GM19438 (cell line): ENCODE measurements around the gene PUM1.
"Not testable (repeated sequence)": the region's sequence is repeated elsewhere in the genome, so short reads cannot be mapped to it uniquely, and the experiment has no call there.

Experiments
- ATAC-seq: cut with Tn5 transposase; IDR thresholded peaks from one replicate; pipeline ENCODE4 v1.9.1; 2021; ENCODE audit warnings: low read depth; ENCODE audit not compliant: unreplicated experiment

PUM1 gene

DNA sequence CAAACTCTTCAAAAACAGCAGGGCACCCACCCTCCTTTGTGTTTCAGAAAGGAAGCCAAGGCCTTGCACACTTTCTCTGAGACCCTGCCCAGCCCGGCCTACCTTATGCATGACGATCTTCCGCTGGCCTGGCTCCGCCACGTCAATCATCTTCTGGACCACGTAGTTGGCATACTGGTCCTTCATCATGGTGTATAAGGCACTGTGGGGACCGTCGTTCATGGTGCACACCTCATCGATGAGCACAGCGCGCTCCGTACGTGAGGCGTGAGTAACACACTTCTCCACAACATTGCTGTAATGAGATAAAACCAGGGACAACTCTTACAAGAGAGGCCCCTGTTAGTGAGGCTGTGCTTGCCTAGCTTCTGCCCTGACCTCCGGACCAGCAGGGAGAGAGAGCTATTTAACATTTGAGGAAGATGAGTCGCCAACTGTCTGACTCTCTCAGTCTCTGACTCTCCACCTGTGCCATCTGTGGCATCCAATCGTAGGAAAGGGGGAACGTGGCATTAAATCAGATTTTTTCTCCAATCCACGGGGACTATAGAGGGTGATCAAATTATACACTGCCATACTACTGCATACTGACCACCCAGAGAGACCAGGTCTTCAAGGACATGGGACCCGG, 128.9 kb downstream of the PUM1 start:
- ATAC-seq: no peak

DNA sequence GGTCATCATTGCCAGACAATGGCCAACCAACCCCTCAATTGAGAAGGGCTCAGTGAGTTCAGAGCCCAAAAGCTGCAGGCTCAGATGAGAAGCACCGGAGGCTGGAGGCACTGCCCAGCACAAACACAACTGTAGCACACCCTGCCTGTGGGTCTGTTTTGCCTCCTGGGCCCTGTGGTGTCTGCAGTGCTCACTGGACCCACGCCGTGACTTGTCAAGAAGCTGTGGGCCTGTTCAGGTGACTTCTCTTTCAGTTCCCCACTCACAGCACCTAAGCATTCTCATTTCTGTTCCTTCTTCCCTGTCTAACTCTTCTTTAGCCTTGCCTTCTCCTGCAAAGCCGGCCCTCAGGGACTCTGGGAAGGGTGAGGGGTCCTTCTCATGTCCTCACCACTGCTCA, 129.8 kb downstream of the PUM1 start:
- ATAC-seq: not testable (repeated sequence)

DNA sequence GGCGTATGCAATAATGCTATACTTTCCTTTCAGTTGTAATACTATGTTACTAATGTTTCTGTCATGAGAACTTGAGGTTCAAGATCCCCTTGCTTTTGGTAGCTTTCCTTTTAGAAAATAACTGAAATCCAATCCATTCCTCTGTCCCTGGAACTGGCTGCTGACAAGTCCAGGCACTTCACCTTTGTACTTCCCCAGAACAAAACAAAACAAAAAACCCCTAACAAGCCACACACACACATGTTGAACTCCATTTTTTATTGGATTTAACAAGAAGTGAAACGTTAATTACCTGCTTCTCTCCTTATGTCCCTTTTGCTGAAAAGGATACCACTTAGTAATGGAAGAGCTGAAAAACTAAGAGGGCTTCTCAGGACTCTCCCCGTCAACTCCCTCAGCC, 130.9 kb downstream of the PUM1 start:
- no peak for ATAC-seq

DNA sequence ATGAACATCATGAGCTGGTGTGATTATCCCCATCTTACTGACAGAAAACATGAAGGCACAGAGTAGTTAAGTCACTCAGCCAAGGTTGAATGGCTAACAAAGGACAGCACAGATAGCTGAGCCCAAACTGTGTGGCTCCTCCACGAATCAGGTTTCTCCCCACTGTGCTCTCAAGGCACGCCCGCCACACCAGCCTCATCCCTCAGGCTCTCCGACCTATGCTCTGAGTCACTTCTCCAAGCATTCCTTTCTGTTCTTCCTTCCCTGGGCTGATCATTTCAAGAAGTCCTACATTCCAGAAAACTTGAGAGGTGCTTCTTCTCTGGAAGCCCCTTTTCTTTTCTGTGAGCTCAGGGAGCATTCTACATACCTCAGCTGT, 131.7 kb downstream of the PUM1 start:
- no peak for ATAC-seq

GRCh38 chr1:30930631-30931173, 134.8 kb downstream of the PUM1 start:
- no peak for ATAC-seq

- ATAC-seq: no peak
Observed at GRCh38 chr1:30929944-30930525, 135.5 kb downstream of the PUM1 start.

DNA sequence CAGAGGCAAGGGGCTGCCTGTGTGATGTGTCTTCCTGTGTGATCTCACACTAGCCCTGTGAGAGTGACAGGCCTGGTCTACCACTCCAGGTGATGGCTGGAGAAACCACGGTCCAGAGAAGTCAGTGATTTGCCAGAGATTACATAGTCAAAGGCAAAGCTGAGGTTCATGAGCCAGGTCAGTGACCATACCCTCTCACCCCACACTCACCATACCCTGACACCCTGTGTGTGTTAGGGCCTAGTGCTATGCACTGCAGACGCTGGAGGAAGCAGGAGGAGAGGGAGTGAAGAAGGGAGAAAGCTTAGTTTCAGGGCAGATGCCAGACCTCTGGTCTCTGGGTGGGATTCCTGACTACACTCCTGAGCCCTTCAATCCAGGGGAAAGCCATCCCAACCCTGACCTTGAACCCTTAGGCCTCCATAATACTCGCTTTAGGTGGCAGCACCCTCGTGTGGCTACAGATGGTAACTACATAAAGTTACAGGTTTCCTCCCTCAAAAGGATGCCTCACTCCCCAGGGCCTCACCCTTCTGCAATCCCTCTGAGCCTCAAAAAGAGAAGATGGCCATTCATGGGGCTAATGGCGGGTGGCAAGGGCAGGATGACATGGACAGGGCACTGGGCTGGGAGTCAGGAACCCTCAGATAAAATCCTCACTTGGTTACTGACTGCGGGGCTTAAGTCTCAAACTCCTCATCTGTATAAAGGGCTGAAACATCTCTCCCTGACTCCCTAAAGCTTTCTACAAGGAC, 136.2 kb downstream of the PUM1 start:
- no peak for ATAC-seq

DNA sequence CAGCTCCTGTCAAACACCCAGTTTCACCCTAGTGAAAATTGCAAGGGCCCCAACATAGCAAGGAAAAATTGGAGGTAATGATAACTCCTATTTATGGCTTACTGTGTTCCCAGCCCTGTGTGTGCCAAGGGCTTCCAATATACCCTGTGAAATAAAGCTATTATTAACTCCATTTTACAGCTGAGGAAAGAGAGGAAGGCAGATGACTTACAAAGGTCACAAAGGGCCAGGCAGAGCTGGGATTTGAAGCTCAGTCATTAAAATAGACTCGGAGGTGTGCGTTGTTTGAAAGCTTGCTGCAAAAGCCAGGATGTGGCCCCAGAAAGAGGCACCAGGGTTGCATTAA, 136.8 kb downstream of the PUM1 start:
- no peak for ATAC-seq

- no peak for ATAC-seq
Observed at GRCh38 chr1:30928171-30928570, 137.3 kb downstream of the PUM1 start.

DNA sequence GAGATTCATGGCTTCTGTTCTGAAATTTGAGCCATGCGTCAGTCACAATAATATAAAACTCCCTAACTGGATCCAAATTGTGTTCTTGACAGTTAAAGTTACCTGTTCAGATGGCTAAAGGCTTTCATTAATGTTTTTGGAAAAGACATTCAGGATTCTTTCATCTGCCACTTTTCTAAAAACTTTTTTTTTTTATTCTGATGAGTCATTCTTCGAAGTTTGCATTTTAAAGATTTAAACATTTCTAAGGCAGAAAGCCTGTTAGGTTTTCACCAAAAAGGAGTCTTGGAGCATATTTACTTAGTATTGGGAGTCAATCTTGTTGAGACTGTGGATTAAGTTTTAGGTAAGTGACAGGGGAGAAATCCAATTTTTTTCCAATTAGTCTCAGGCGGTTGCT, 138.1 kb downstream of the PUM1 start:
- no peak for ATAC-seq

GRCh38 chr1:30923597-30923996, 141.9 kb downstream of the PUM1 start:
- no peak for ATAC-seq

GRCh38 chr1:30920827-30921226, 144.7 kb downstream of the PUM1 start:
- ATAC-seq: no peak

DNA sequence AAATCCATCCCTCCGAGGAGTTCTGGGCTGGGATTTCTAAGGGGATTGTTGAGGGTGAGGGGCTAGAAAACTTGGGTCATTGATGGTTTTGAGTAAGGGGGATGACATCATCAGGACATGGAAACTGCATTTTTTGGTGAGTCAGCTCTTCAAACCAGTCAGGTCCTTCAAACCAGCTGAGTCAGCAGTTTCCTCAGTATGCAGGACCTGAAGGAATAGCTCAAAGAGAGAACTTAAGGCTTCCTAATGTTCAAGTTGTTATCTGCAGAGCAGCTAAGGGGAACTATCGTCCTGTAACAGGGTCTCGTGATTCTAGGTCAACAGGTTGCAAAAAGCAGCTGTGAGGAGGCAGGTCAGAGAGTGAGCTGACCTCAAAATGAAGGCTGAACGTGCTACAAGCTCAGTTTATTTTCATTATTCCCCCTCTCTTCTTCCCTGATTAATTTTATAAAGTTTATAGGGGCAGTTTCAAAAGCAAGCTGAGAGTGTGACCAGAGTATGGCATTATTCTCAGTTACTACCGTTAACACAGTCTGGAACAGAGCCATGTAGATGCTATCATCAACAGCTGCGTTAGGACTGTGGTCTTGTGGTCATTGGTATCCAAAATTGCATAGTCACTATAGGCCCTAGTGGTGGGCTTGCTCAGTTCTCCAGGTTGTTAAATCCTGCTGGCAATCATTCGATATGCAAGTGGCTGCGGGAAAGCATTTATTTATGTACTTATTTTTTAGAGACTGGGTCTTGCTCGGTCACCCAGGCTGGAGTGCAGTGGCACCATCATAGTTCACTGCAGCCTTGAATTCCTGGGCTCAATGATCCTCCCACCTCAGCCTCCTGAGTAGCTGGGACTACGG, 146.3 kb downstream of the PUM1 start:
- no peak for ATAC-seq

DNA sequence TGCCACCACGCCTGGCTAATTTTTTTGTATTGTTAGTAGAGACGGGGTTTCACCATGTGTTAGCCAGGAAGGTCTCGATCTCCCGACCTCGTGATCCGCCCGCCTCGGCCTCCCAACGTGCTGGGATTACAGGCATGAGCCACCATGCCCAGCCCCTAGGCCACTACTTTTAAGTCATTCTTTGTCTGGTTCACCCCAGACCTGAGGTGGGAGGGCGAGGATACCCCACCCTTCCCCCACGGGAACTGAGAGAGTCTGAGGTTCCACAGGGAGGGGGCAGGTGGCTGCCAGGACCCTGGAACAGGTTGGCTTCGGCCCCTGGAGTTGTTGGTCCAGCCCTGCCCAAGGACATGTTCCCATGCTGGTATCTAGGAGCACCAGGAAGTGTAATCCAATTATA, 149.2 kb downstream of the PUM1 start:
- ATAC-seq: no peak

DNA sequence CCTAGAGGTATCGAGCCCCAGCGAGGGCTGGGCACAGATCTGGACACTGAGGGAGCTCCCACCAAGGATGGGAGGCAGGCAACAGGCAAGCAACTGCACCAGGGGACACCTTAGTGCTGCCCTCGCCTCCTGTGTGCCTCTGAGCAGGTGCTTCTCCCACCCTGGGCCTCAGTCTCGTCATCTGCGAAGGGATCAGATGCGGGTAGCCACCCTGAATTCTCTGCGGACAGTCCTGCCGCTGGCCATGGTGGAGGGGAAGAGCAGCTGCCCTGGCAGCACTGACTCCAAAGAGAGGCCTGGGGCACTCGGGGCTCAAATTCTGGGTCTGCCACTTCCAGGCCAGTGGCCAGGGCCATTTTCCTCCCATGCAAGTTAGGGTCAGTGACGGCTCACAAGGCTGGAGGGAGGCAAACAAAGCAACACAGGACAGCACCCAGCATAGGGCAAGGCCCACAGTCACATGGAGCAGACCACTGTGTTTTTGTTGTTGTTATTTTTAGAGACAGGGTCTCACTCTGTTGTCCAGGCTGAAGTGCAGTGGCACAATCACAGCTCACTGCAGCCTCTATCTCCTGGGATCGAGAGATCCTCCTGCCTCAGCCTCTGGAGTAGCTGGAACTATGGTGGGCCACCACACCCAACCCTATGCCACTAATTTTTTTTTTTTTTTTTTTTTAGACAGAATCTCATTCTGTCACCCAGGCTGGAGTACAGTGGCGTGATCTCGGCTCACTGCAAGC, 149.9 kb downstream of the PUM1 start:
- ATAC-seq: no peak

- no peak for ATAC-seq
Observed at GRCh38 chr1:30914931-30915330, 150.6 kb downstream of the PUM1 start.

DNA sequence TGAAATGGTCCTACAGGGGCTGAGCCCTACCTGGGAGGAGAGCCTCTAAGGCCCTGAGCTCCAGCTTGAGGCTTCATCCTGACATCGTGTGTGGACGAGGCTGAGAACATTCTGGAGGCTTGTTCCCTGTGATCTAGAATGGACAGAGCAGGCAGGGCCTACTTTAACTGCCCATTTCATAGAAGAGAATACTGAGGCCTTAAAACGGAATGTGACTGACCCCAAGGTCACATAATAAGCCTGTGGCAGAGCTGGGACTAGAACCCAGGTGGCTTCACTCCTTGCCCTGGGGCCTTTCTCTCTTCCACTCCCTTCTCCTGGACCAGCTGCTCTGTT, 151.0 kb downstream of the PUM1 start:
- ATAC-seq: no peak

- ATAC-seq: no peak
Observed at GRCh38 chr1:30912913-30913652, 152.4 kb downstream of the PUM1 start.

DNA sequence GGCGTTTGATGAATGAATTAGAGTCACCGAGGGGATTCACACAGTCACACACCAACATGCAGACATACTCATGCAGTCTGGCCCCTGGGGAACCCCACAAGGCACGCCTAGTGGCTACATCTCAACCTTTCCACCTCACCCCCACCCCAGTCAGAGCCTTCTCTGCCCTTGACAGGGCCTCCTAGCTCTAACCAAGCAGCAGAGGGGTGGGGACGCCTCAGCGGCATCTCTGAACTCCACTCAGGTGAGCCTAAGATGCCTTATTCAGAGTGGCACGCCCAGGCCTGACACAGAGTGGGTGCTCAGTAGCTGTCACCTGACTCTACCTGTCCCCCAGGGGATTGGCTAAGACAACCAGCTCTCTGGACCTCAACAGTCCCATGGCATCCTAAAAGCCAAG, 153.3 kb downstream of the PUM1 start:
- no peak for ATAC-seq
